Measurements from ENCODE around the gene ADGB. TPM values are rescaled to one million over a fixed set of nuclear protein-coding genes. Genes with fewer than 3 reads are reported as not detected.

The ADGB gene
- total and polyA plus RNA-seq, 4 donors, result 1.4 to 9.7 (median 5.5) TPM

GRCh38 chr6:146861029-146861563, 262.3 kb downstream of the ADGB start:
- Histone ChIP-seq H3K27me3 (ENCODE audit: control insufficient read depth in 3 of 3, insufficient read depth in 3 of 3, low read length in 2 of 3) (no peaks in the 10 kb centered on the region), H3K27ac (ENCODE audit: low read depth in 1 of 2, low read length in 1 of 2) (no peak overlapping the region), H3K36me3 (ENCODE audit: control insufficient read depth in 4 of 4, insufficient read depth in 4 of 4, low read length in 4 of 4) (no peaks in the 10 kb centered on the region), H3K9ac (ENCODE audit: insufficient read depth in 1 of 2, low read length in 2 of 2) (no peak overlapping the region), H3K4me1 (ENCODE audit: control insufficient read depth in 5 of 5, insufficient read depth in 5 of 5, low read length in 5 of 5) (peaks cover 0 to 6% (median 0%) of the 10 kb centered on the region in 5 donors), H3K4me3 (no peak overlapping the region), H3K9me3 (ENCODE audit: control insufficient read depth in 4 of 4, insufficient read depth in 3 of 4, low read length in 3 of 4) (no peaks in the 10 kb centered on the region)
- 83 to 89% methylated on average over 3 of the region's 3 CpGs for WGBS, 2 donors
- TF ChIP-seq CTCF (IDR thresholded peaks at IDR 0.05; ENCODE audit: control extremely low read depth, extremely low read depth), result no peak
- no peak for ATAC-seq (ENCODE audit: insufficient read depth, low FRiP score)
- no peak for DNase-seq

- 87 to 92% methylated on average over 3 of the region's 3 CpGs for WGBS, 2 donors
- no peaks in the 10 kb centered on the region for H3K9me3 ChIP-seq (ENCODE audit: control insufficient read depth in 4 of 4, insufficient read depth in 3 of 4, low read length in 3 of 4)
- no peak overlapping the region for H3K27ac ChIP-seq (ENCODE audit: low read depth in 1 of 2, low read length in 1 of 2)
- ATAC-seq (ENCODE audit: insufficient read depth, low FRiP score) (no peak), DNase-seq (no peak)
- H3K9ac ChIP-seq (ENCODE audit: insufficient read depth in 1 of 2, low read length in 2 of 2), result no peak overlapping the region
- H3K27me3 ChIP-seq (ENCODE audit: control insufficient read depth in 3 of 3, insufficient read depth in 3 of 3, low read length in 2 of 3), result no peaks in the 10 kb centered on the region
- TF ChIP-seq CTCF (IDR thresholded peaks at IDR 0.05; ENCODE audit: control extremely low read depth, extremely low read depth), result no peak
- no peaks in the 10 kb centered on the region for H3K36me3 ChIP-seq (ENCODE audit: control insufficient read depth in 4 of 4, insufficient read depth in 4 of 4, low read length in 4 of 4)
- H3K4me1 ChIP-seq (ENCODE audit: control insufficient read depth in 5 of 5, insufficient read depth in 5 of 5, low read length in 5 of 5), result peaks cover 0 to 6% (median 0%) of the 10 kb centered on the region in 5 donors
- no peak overlapping the region for H3K4me3 ChIP-seq
Observed at GRCh38 chr6:146861716-146862115, 262.9 kb downstream of the ADGB start.

- Histone ChIP-seq H3K27ac (ENCODE audit: low read depth in 1 of 2, low read length in 1 of 2) (no peak overlapping the region), H3K9me3 (ENCODE audit: control insufficient read depth in 4 of 4, insufficient read depth in 3 of 4, low read length in 3 of 4) (no peaks in the 10 kb centered on the region), H3K36me3 (ENCODE audit: control insufficient read depth in 4 of 4, insufficient read depth in 4 of 4, low read length in 4 of 4) (no peaks in the 10 kb centered on the region), H3K27me3 (ENCODE audit: control insufficient read depth in 3 of 3, insufficient read depth in 3 of 3, low read length in 2 of 3) (no peaks in the 10 kb centered on the region), H3K9ac (ENCODE audit: insufficient read depth in 1 of 2, low read length in 2 of 2) (no peak overlapping the region), H3K4me3 (no peak overlapping the region), H3K4me1 (ENCODE audit: control insufficient read depth in 5 of 5, insufficient read depth in 5 of 5, low read length in 5 of 5) (peaks cover 0 to 6% (median 0%) of the 10 kb centered on the region in 5 donors)
- WGBS, 2 donors, result 61 to 96% methylated on average over 4 of the region's 4 CpGs
- ATAC-seq (ENCODE audit: insufficient read depth, low FRiP score), result no peak
- no peak for DNase-seq
- no peak for TF ChIP-seq CTCF (IDR thresholded peaks at IDR 0.05; ENCODE audit: control extremely low read depth, extremely low read depth)
Observed at GRCh38 chr6:146862508-146862919, 263.7 kb downstream of the ADGB start.

- H3K9ac ChIP-seq (ENCODE audit: insufficient read depth in 1 of 2, low read length in 2 of 2), result no peak overlapping the region
- TF ChIP-seq CTCF (IDR thresholded peaks at IDR 0.05; ENCODE audit: control extremely low read depth, extremely low read depth), result no peak
Observed at GRCh38 chr6:146864300-146864699, 265.5 kb downstream of the ADGB start.

More at GRCh38 chr6:146864300-146864699, 265.5 kb downstream of the ADGB start:
- Histone ChIP-seq H3K4me1 (ENCODE audit: control insufficient read depth in 5 of 5, insufficient read depth in 5 of 5, low read length in 5 of 5) (no peaks in the 10 kb centered on the region), H3K27me3 (ENCODE audit: control insufficient read depth in 3 of 3, insufficient read depth in 3 of 3, low read length in 2 of 3) (no peaks in the 10 kb centered on the region), H3K36me3 (ENCODE audit: control insufficient read depth in 4 of 4, insufficient read depth in 4 of 4, low read length in 4 of 4) (no peaks in the 10 kb centered on the region), H3K27ac (ENCODE audit: low read depth in 1 of 2, low read length in 1 of 2) (no peak overlapping the region), H3K4me3 (no peak overlapping the region), H3K9me3 (ENCODE audit: control insufficient read depth in 4 of 4, insufficient read depth in 3 of 4, low read length in 3 of 4) (no peaks in the 10 kb centered on the region)
- 83 to 94% methylated on average over 4 of the region's 4 CpGs for WGBS, 2 donors
- DNase-seq (no peak), ATAC-seq (ENCODE audit: insufficient read depth, low FRiP score) (no peak)
